Tibial artery (tissue), 4 donors: ENCODE data around the gene SGF29.
"Not testable (repeated sequence)": the region's sequence is repeated elsewhere in the genome, so short reads cannot be mapped to it uniquely, and the experiment has no call there.

Experiments
- DNase-seq, 2 donors: peaks; one replicate each; pipeline ENCODE4 v3.0.0-alpha.2; 2019
- H3K27ac ChIP-seq, 2 donors: fragments of 200-600 bp; sonication (generic) in 1 of 2; 1 replicate in 1 of 2; 2 replicates in 1 of 2; pipeline ENCODE4 v1.5.1; 2018 to 2019; ENCODE audit warnings: mild to moderate bottlenecking in 1 of 2
- H3K27me3 ChIP-seq, 2 donors: fragments of 200-600 bp; sonication (generic) in 1 of 2; one replicate each; pipeline versions ENCODE4 v1.5.1 to v1.6.0; 2016 to 2019
- H3K36me3 ChIP-seq, 3 donors: fragments of 200-600 bp; sonication (generic) in 2 of 3; one replicate each; pipeline ENCODE4 v1.5.1; 2016 to 2019; ENCODE audit warnings: mild to moderate bottlenecking in 2 of 3
- H3K4me1 ChIP-seq, 4 donors: fragments of 200-600 bp; sonication (generic) in 2 of 4; 1 replicate in 3 of 4; 2 replicates in 1 of 4; pipeline ENCODE4 v1.5.1; 2016 to 2019
- H3K4me3 ChIP-seq, 2 donors: fragments of 200-600 bp; sonication (generic) in 1 of 2; 1 replicate in 1 of 2; 2 replicates in 1 of 2; pipeline ENCODE4 v1.5.1; 2018 to 2019; ENCODE audit warnings: mild to moderate bottlenecking in 2 of 2
- H3K9me3 ChIP-seq, 3 donors: fragments of 200-600 bp; sonication (generic) in 1 of 3; one replicate each; pipeline ENCODE4 v1.5.1; 2016 to 2019
- intact Hi-C: fragments of 100-400 bp; cut with DNase I; formaldehyde crosslinking; loops from one replicate; pipeline ENCODE4 v1.15.0; 2023; ENCODE audit warnings: low total_unique reads
- TF ChIP-seq, protein P1 (sequence below), 2 experiments: fragments of 200-600 bp in 1 of 2; fragments of 450-650 bp in 1 of 2; IDR thresholded peaks; one replicate each; pipeline ENCODE4 v1.5.1; 2017 to 2019; ENCODE audit warnings: antibody characterized with exemption in 2 of 2, mild to moderate bottlenecking in 1 of 2, moderate library complexity in 1 of 2

Gene SGF29

DNA sequence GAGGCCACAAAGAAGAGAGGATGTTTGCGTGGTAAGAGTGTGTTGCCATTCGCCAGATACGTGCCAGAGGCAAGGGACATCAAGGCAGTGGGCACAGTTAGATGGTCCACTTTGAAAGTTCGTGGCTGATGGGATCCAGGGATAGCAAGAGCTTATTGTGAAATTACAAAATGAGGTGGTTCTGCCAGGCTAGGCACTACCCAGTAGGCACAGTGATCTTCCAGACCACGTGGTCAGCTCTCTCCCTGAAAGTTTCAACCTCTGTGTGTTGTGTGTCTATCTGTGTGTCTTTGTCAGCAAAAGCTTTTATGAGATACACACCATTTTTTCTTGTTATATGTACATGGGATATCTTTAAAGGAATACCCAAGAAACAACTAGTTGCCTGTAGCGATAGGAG is 9.5 kb downstream of the SGF29 start:
- Histone ChIP-seq H3K27me3 (no peaks in the 10 kb centered on the region), H3K36me3 (peaks cover 16 to 40% (median 22%) of the 10 kb centered on the region in 3 donors), H3K27ac (no peak overlapping the region), H3K4me3 (no peak overlapping the region), H3K9me3 (no peaks in the 10 kb centered on the region), H3K4me1 (no peaks in the 10 kb centered on the region)
- intact Hi-C loops, result no loop called here
- TF ChIP-seq, protein P1, sequence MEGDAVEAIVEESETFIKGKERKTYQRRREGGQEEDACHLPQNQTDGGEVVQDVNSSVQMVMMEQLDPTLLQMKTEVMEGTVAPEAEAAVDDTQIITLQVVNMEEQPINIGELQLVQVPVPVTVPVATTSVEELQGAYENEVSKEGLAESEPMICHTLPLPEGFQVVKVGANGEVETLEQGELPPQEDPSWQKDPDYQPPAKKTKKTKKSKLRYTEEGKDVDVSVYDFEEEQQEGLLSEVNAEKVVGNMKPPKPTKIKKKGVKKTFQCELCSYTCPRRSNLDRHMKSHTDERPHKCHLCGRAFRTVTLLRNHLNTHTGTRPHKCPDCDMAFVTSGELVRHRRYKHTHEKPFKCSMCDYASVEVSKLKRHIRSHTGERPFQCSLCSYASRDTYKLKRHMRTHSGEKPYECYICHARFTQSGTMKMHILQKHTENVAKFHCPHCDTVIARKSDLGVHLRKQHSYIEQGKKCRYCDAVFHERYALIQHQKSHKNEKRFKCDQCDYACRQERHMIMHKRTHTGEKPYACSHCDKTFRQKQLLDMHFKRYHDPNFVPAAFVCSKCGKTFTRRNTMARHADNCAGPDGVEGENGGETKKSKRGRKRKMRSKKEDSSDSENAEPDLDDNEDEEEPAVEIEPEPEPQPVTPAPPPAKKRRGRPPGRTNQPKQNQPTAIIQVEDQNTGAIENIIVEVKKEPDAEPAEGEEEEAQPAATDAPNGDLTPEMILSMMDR (IDR thresholded peaks at IDR 0.05), result no peak
- no peak for DNase-seq

DNA sequence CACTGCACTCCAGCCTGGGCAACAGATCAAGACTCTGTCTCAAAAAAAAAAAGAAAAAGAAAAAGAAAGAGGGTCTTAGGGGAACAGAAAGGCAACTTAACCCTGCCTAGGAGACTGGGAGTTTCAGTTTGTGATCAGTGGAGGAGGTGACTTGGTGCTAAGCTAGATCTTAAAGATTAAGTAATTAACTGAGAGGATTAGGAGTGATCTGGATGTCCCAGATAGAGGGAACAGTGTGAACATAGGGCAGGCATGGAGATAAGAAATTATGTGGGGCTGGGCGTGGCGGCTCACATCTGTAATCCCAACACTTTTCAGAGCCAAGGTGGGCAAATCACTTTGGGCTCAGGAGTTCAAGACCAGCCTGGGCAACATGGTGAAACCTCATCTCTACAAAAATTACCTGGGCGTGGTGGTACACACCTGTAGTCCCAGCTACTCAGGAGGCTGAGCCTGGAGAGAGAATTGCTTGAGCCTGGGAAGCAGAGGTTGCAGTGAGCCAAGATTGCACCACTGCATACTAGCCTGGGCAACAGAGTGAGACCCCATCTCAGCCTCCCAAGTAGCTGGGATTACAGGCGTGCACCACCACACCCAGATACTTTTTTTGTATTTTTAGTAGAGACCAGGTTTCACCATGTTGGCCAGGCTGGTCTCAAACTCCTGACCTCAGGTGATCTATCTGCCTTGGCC is 12.7 kb downstream of the SGF29 start:
- intact Hi-C loops, H3K27me3 ChIP-seq, H3K9me3 ChIP-seq, H3K27ac ChIP-seq, DNase-seq, H3K4me3 ChIP-seq, H3K4me1 ChIP-seq: not testable (repeated sequence)
- peaks cover 5 to 26% (median 6%) of the 10 kb centered on the region in 3 donors for H3K36me3 ChIP-seq

DNA sequence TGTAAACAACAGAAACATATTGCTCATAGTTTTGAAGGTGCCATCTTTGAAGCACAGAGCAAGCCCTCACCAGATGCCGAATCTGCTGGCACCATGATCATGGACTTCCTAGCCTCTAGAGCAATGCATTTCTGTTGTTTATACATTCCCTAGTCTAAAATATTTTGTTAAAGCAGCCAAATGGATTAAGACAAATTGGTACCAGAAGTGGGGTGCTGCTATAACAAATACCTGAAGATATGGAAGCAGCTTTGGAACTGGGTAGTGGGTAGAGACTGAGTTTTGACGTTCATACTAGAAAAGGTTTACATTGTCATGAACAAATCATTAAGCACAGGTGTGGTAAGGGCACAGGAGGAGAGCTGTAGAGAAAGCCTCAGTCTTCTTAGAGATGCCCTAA is 13.6 kb downstream of the SGF29 start:
- DNase-seq, result no peak
- Histone ChIP-seq H3K27me3 (no peaks in the 10 kb centered on the region), H3K4me1 (peaks cover 0 to 4% (median under 1%) of the 10 kb centered on the region in 4 donors), H3K9me3 (no peaks in the 10 kb centered on the region), H3K36me3 (peaks cover 5 to 26% (median 6%) of the 10 kb centered on the region in 3 donors), H3K4me3 (no peak overlapping the region), H3K27ac (no peak overlapping the region)
- intact Hi-C loops, result no loop called here
- TF ChIP-seq, protein P1 (IDR thresholded peaks at IDR 0.05), result no peak

DNA sequence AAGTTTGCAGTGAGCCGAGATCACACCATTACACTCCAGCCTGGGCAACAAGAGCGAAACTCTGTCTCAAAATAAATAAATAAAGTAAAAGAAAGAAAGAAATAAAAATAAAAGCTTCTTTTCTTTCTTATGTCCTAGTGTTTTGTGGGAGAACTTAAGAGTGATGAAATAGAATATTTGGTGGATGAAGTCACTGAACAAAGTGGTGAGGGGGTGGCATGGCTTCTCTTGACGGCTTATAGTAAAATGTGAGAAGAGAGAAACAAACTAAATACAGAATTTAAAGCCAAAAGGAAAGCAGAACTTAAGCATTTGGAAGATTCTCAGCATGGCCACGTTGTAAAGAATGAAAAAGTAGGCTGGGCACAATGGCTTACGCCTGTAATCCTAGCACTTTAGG is 15.3 kb downstream of the SGF29 start:
- H3K27ac ChIP-seq, result no peak overlapping the region
- no peak for DNase-seq
- peaks cover 5 to 26% (median 6%) of the 10 kb centered on the region in 3 donors for H3K36me3 ChIP-seq
- TF ChIP-seq, protein P1 (IDR thresholded peaks at IDR 0.05), result no peak
- no peaks in the 10 kb centered on the region for H3K9me3 ChIP-seq
- no peaks in the 10 kb centered on the region for H3K27me3 ChIP-seq
- peaks cover 0 to 13% (median 5%) of the 10 kb centered on the region in 4 donors for H3K4me1 ChIP-seq
- no peak overlapping the region for H3K4me3 ChIP-seq
- intact Hi-C loops, result no loop called here

DNA sequence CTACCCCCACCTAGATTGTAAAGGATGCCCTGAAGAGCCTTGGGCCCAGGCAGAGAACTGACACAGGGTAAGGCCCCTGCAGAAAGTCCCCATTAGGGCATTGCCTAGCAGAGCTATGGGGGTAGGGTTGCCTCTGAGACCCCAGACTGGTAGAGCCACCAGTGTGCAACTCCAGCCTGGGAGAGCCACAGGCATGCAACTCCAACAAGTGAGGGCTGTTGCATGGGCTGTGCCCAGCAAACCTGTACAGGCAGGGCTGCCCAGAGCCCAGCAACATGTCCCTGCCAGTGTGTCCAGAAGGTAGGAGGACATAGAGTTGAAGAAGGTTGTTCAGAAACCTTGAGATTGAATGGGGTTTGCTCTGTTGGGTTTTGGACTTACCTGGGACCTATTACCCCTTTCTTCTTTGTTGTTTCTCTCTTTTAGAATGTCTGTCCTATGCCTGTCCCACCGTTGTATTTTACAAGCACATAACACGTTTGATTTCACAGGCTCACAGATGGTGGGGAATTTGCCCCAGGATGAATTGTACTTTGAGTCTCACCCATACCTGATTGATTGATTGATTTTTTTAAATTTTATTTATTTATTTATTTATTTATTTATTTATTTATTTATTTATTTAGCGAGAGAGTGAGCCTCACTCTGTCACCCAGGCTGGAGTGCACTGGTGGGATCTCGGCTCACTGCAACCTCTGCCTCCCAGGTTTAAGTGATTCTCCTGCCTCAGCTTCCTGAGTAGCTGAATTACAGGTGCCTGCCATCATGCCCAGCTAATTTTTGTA is 16.4 kb downstream of the SGF29 start:
- peaks cover 0 to 13% (median 5%) of the 10 kb centered on the region in 4 donors for H3K4me1 ChIP-seq
- no peaks in the 10 kb centered on the region for H3K27me3 ChIP-seq
- no peaks in the 10 kb centered on the region for H3K9me3 ChIP-seq
- peaks cover 2 to 23% (median 5%) of the 10 kb centered on the region in 3 donors for H3K36me3 ChIP-seq
- intact Hi-C loops, result loop anchor here (5.0 kb wide), 1 partner anchor 37 kb away; no protein-coding TSS in a partner anchor
- TF ChIP-seq, protein P1 (IDR thresholded peaks at IDR 0.05), result no peak
- H3K4me3 ChIP-seq, result no peak overlapping the region
- H3K27ac ChIP-seq, result no peak overlapping the region
- no peak for DNase-seq
